Thyroid gland (tissue), 4 donors: ENCODE data around the gene NDUFAF5.

ENCODE experiments used
- CTCF ChIP-seq, 6 experiments: fragments of 200-600 bp in 3 of 6; fragments of 450-650 bp in 3 of 6; sonication (generic) in 3 of 6; IDR thresholded peaks; one replicate each; pipeline ENCODE4 v1.5.1; 2016 to 2019; ENCODE audit warnings: antibody characterized with exemption in 6 of 6, mild to moderate bottlenecking in 2 of 6, inconsistent platforms in 1 of 6, moderate library complexity in 1 of 6
- POLR2A ChIP-seq, 2 donors: fragments of 450-650 bp; IDR thresholded peaks; one replicate each; pipeline ENCODE4 v1.6.1; 2017; ENCODE audit warnings: antibody characterized with exemption in 2 of 2, mild to moderate bottlenecking in 2 of 2, moderate library complexity in 1 of 2

- TF ChIP-seq CTCF (IDR thresholded peaks at IDR 0.05): no peak
- TF ChIP-seq POLR2A (IDR thresholded peaks at IDR 0.05): no peak
Observed at GRCh38 chr20:13809855-13810254, 25.0 kb downstream of the NDUFAF5 start.
